Measurements from ENCODE around the gene QSOX1. TPM values are rescaled to one million over a fixed set of nuclear protein-coding genes. Genes with fewer than 3 reads are reported as not detected.
A peak's percentile ranks its signal among the peaks of the same experiment; 100 is the strongest.

Gene QSOX1
- total RNA-seq, 1 experiment from 2014 or later = 69.0 TPM

- no peaks in the 10 kb centered on the region for H3K36me3 ChIP-seq (ENCODE audit: insufficient read depth, low read length, poor library complexity, severe bottlenecking)
- H3K27me3 ChIP-seq (replicated peaks; ENCODE audit: insufficient read depth, low read depth, low read length, poor library complexity) = no peaks in the 10 kb centered on the region
- H3K9me3 ChIP-seq (ENCODE audit: low read depth, low read length, poor library complexity, severe bottlenecking) = no peaks in the 10 kb centered on the region
- TF ChIP-seq EZH2 (IDR thresholded peaks at IDR 0.05; ENCODE audit: borderline replicate concordance, low read depth, low read length, poor library complexity, severe bottlenecking) (no peak), CTCF (conservative IDR thresholded peaks at IDR 0.05; ENCODE audit: low read depth, low read length) (no peak)
- H3K27ac ChIP-seq (ENCODE audit: low read depth, low read length, poor library complexity, severe bottlenecking) = no peak overlapping the region
- no peak for DNase-seq (ENCODE audit: low spot score)
- no TSS peak for BruUV-seq (replicated peaks)
- no peaks in the 10 kb centered on the region for H3K4me1 ChIP-seq (ENCODE audit: insufficient read depth, low read length, poor library complexity, severe bottlenecking)
- intact Hi-C loops (cut with micrococcal nuclease; ENCODE audit: unreplicated experiment) = no loop called here
- H3K4me3 ChIP-seq (ENCODE audit: low read depth, low read length, poor library complexity, severe bottlenecking) = no peak overlapping the region
- ChIA-PET CTCF (no interaction called here), POLR2A (ENCODE audit: low non-redundant PET) (no interaction called here)
Measured at GRCh38 chr1:180248176-180248575, 93.5 kb downstream of the QSOX1 start.

GRCh38 chr1:180248731-180249681, 94.3 kb downstream of the QSOX1 start:
- intact Hi-C loops (cut with micrococcal nuclease; ENCODE audit: unreplicated experiment) = no loop called here
- ChIA-PET CTCF (interaction anchor here (1.2 kb wide), 1 partner anchor 167 kb away, joined by 3 read pairs; no protein-coding TSS in a partner anchor), POLR2A (ENCODE audit: low non-redundant PET) (no interaction called here)
- Histone ChIP-seq H3K4me1 (ENCODE audit: insufficient read depth, low read length, poor library complexity, severe bottlenecking) (no peaks in the 10 kb centered on the region), H3K27ac (ENCODE audit: low read depth, low read length, poor library complexity, severe bottlenecking) (no peak overlapping the region), H3K27me3 (replicated peaks; ENCODE audit: insufficient read depth, low read depth, low read length, poor library complexity) (no peaks in the 10 kb centered on the region), H3K9me3 (ENCODE audit: low read depth, low read length, poor library complexity, severe bottlenecking) (no peaks in the 10 kb centered on the region), H3K4me3 (ENCODE audit: low read depth, low read length, poor library complexity, severe bottlenecking) (no peak overlapping the region), H3K36me3 (ENCODE audit: insufficient read depth, low read length, poor library complexity, severe bottlenecking) (no peaks in the 10 kb centered on the region)
- peak; percentile 41 for DNase-seq (ENCODE audit: low spot score)
- TF ChIP-seq EZH2 (IDR thresholded peaks at IDR 0.05; ENCODE audit: borderline replicate concordance, low read depth, low read length, poor library complexity, severe bottlenecking) (no peak), CTCF (conservative IDR thresholded peaks at IDR 0.05; ENCODE audit: low read depth, low read length) (peak; percentile 43; the same call in 1 of the 2 replicates)
- BruUV-seq (replicated peaks) = no TSS peak

GRCh38 chr1:180249725-180250498, 95.2 kb downstream of the QSOX1 start:
- ChIA-PET POLR2A (ENCODE audit: low non-redundant PET) (no interaction called here), CTCF (interaction anchor here (1.2 kb wide), 1 partner anchor 166 kb away, joined by 3 read pairs; no protein-coding TSS in a partner anchor)
- H3K4me3 ChIP-seq (ENCODE audit: low read depth, low read length, poor library complexity, severe bottlenecking) = no peak overlapping the region
- H3K27ac ChIP-seq (ENCODE audit: low read depth, low read length, poor library complexity, severe bottlenecking) = no peak overlapping the region
- no peaks in the 10 kb centered on the region for H3K27me3 ChIP-seq (replicated peaks; ENCODE audit: insufficient read depth, low read depth, low read length, poor library complexity)
- DNase-seq (ENCODE audit: low spot score) = no peak
- no peaks in the 10 kb centered on the region for H3K9me3 ChIP-seq (ENCODE audit: low read depth, low read length, poor library complexity, severe bottlenecking)
- intact Hi-C loops (cut with micrococcal nuclease; ENCODE audit: unreplicated experiment) = no loop called here
- TF ChIP-seq CTCF (conservative IDR thresholded peaks at IDR 0.05; ENCODE audit: low read depth, low read length) = no peak
- no peak for TF ChIP-seq EZH2 (IDR thresholded peaks at IDR 0.05; ENCODE audit: borderline replicate concordance, low read depth, low read length, poor library complexity, severe bottlenecking)
- no TSS peak for BruUV-seq (replicated peaks)
- H3K36me3 ChIP-seq (ENCODE audit: insufficient read depth, low read length, poor library complexity, severe bottlenecking) = no peaks in the 10 kb centered on the region
- H3K4me1 ChIP-seq (ENCODE audit: insufficient read depth, low read length, poor library complexity, severe bottlenecking) = no peaks in the 10 kb centered on the region
